OCI-LY7 (cell line): ENCODE data around the gene OGG1.

Source experiments
- EZH2phosphoT487 ChIP-seq: fragments of 200-600 bp; sonication (generic); IDR thresholded peaks from 2 replicates; pipeline ENCODE4 v1.6.1; 2018; ENCODE audit warnings: low read depth, borderline replicate concordance, mild to moderate bottlenecking, mixed run types, antibody characterized with exemption, low read length, moderate library complexity, mixed read lengths
- TF ChIP-seq, protein P1 (sequence below): fragments of 200-600 bp; sonication (generic); conservative IDR thresholded peaks from 2 replicates; pipeline ENCODE4 v1.5.1; 2014; ENCODE audit warnings: mild to moderate bottlenecking, antibody characterized with exemption, low read length, moderate library complexity, mixed read lengths

DNA sequence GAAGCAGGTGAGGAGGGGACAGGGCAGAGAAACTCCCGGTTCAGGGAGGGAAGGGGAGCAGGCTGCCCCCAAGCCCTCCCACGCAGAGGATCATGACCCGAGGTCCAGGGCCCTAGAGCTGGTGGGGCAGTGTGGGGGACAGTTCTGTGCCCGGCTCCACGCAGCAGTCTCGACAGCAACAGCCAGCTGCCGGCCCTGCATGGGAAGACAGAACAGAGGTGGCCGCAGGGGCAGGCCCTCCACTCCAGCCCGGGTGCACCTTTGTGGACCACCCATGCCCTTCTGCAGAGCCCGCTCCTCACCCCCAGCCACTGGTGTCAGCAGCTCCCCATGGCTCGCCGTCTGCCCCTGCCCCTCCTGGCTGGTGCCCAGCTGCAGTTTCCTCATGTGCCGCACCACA, 7.7 kb downstream of the OGG1 start:
- TF ChIP-seq, protein P1, sequence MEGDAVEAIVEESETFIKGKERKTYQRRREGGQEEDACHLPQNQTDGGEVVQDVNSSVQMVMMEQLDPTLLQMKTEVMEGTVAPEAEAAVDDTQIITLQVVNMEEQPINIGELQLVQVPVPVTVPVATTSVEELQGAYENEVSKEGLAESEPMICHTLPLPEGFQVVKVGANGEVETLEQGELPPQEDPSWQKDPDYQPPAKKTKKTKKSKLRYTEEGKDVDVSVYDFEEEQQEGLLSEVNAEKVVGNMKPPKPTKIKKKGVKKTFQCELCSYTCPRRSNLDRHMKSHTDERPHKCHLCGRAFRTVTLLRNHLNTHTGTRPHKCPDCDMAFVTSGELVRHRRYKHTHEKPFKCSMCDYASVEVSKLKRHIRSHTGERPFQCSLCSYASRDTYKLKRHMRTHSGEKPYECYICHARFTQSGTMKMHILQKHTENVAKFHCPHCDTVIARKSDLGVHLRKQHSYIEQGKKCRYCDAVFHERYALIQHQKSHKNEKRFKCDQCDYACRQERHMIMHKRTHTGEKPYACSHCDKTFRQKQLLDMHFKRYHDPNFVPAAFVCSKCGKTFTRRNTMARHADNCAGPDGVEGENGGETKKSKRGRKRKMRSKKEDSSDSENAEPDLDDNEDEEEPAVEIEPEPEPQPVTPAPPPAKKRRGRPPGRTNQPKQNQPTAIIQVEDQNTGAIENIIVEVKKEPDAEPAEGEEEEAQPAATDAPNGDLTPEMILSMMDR: no peak
- TF ChIP-seq EZH2phosphoT487: no peak
